ENCODE results near the gene SRPK1. TPM values are rescaled to one million over a fixed set of nuclear protein-coding genes. Genes with fewer than 3 reads are reported as not detected.

Gene SRPK1
- total RNA-seq, result 96.9 TPM

GRCh38 chr6:35920793-35921732 is at the start of gene SRPK1:
Gene SRPK1, minus strand, starts transcription at chr6:35921098. Its CDS starts 42 bp downstream, at chr6:35921056.

GRCh38 chr6:35804996-35805736 is 115.7 kb downstream of the SRPK1 start, which contains the start of gene LHFPL5:
Gene LHFPL5, plus strand, starts transcription at chr6:35805352. Its CDS starts 319 bp downstream, at chr6:35805671.

Other genes starting within 250 kb of the SRPK1 start
- 12.7 TPM for gene FKBP5, start 232.2 kb downstream of the SRPK1 start, total RNA-seq
- gene ARMC12, start 184.1 kb downstream of the SRPK1 start, total RNA-seq, result 0.38 TPM
- gene CLPSL2, start 144.5 kb downstream of the SRPK1 start, total RNA-seq, result not detected
- not detected for gene CLPSL1, start 140.1 kb downstream of the SRPK1 start, total RNA-seq
- not detected for gene CLPS, start 123.8 kb downstream of the SRPK1 start, total RNA-seq
- 0.27 TPM for gene LHFPL5, start 115.7 kb downstream of the SRPK1 start, total RNA-seq
- gene SLC26A8, start 103.5 kb upstream of the SRPK1 start, total RNA-seq, result 1.4 TPM
- gene MAPK14, start 106.7 kb upstream of the SRPK1 start, total RNA-seq, result 75.2 TPM
- gene MAPK13, start 209.4 kb upstream of the SRPK1 start, total RNA-seq, result 9.2 TPM